B cell (primary cell): ENCODE data around the gene NWD2.

Experiments
- EZH2 ChIP-seq: IDR thresholded peaks from 2 replicates; pipeline ENCODE4 v1.6.1; 2012; ENCODE audit warnings: borderline replicate concordance, low read depth, mild to moderate bottlenecking, moderate library complexity, low read length; ENCODE audit not compliant: insufficient read depth, poor library complexity, severe bottlenecking
- TF ChIP-seq, protein P1 (sequence below): fragments of 200-600 bp; IDR thresholded peaks from one replicate; pipeline ENCODE4 v1.8.0; 2022; ENCODE audit warnings: antibody characterized with exemption, mild to moderate bottlenecking

- TF ChIP-seq, protein P1, sequence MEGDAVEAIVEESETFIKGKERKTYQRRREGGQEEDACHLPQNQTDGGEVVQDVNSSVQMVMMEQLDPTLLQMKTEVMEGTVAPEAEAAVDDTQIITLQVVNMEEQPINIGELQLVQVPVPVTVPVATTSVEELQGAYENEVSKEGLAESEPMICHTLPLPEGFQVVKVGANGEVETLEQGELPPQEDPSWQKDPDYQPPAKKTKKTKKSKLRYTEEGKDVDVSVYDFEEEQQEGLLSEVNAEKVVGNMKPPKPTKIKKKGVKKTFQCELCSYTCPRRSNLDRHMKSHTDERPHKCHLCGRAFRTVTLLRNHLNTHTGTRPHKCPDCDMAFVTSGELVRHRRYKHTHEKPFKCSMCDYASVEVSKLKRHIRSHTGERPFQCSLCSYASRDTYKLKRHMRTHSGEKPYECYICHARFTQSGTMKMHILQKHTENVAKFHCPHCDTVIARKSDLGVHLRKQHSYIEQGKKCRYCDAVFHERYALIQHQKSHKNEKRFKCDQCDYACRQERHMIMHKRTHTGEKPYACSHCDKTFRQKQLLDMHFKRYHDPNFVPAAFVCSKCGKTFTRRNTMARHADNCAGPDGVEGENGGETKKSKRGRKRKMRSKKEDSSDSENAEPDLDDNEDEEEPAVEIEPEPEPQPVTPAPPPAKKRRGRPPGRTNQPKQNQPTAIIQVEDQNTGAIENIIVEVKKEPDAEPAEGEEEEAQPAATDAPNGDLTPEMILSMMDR = no peak
- no peak for TF ChIP-seq EZH2
Measured at GRCh38 chr4:37393889-37394288, 149.3 kb downstream of the NWD2 start.
